ENCODE results near the gene FBF1. TPM values are rescaled to one million over a fixed set of nuclear protein-coding genes. Genes with fewer than 3 reads are reported as not detected.

The FBF1 gene
- total and polyA plus RNA-seq, 2 of the 8 experiments (the other 6 are each of a cell fraction or from before 2014, with no cell fraction given), result 8.1 to 13.1 TPM

- TF ChIP-seq E2F6 (IDR thresholded peaks at IDR 0.05), result no peak
- TF ChIP-seq SUZ12 (IDR thresholded peaks at IDR 0.05; ENCODE audit: low read length), result no peak
- TF ChIP-seq ATF2 (IDR thresholded peaks at IDR 0.05; ENCODE audit: low read length), result 0 out of 2 replicates have a peak, but pooled peaks have one; percentile 12
- no peak for TF ChIP-seq MAFK (IDR thresholded peaks at IDR 0.05; ENCODE audit: low read depth, low read length)
- TF ChIP-seq YY1 (IDR thresholded peaks at IDR 0.05; ENCODE audit: low read depth, low read length), result no peak
- no peak for TF ChIP-seq SP1 (IDR thresholded peaks at IDR 0.05; ENCODE audit: low read depth, low read length)
- TF ChIP-seq BACH1 (IDR thresholded peaks at IDR 0.05; ENCODE audit: low read length), result no peak
- TF ChIP-seq RBBP5 (IDR thresholded peaks at IDR 0.05; ENCODE audit: borderline replicate concordance, low read depth, low read length), result no peak
- TF ChIP-seq NANOG (IDR thresholded peaks at IDR 0.05; ENCODE audit: insufficient read depth, low read depth, low read length, poor library complexity, severe bottlenecking), result no peak
Observed at GRCh38 chr17:75897160-75898019, 43.5 kb downstream of the FBF1 start (continued).
